Epidermal melanocyte (primary cell): Measurements from ENCODE around the gene HDAC11.
A peak's percentile ranks its signal among the peaks of the same experiment; 100 is the strongest.

Experiments
- DNase-seq: peaks from one replicate; pipeline ENCODE4 v3.0.0; 2011; ENCODE audit warnings: low spot score; ENCODE audit not compliant: insufficient read length

HDAC11 gene

DNA sequence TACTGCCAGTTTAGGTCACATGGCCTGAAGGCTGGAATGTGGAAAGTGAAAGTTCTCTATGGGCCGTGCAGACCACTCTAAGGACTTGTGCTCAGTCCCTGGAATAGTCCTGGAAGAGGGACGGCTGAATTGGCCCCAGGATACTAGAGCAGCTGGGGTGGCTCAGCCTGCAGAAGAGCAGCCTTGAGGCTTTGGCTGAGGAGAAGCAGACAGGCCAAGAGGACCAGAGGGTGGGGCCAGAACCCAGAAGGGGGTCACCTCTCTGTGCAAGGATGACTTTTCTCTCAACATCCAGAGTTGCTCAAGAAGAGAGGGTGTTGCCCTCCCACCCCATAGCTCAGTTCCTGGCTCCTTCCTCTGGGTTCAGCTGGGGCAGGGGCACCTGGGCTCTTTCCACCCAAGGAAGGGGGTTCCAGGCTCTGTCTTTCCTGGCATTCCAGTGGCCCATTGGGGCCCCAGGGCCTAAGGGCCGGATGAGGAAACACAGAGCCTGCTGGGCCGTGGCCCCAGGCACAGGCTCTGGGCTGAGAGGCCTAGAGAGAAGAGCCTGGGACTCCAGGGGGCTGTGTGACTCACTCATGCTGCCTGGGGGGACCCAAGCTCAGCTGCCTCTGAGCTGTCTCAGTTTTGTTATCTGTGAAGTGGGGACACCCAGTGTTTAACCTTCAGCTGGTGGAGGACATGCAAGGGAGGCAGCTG is 60.3 kb downstream of the HDAC11 start:
- no peak for DNase-seq

DNA sequence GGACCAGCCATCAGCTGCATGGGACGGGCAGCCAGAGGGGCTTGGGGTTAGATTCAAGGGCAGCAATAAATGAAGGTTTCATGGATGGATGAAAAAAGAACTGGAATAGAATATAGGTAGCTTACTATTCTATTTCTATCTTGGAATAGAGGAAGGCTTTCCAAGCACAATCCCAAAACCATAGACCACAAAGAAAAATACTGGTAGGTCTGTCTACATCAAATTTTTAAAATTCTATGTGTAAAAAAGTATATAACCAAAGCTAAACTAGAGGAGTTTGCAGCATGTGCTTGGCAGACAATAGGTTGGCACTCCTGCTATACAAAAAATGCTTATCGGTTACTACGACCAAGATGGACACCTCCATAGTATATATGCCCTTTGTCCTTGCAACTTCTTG is 61.6 kb downstream of the HDAC11 start:
- no peak for DNase-seq

DNA sequence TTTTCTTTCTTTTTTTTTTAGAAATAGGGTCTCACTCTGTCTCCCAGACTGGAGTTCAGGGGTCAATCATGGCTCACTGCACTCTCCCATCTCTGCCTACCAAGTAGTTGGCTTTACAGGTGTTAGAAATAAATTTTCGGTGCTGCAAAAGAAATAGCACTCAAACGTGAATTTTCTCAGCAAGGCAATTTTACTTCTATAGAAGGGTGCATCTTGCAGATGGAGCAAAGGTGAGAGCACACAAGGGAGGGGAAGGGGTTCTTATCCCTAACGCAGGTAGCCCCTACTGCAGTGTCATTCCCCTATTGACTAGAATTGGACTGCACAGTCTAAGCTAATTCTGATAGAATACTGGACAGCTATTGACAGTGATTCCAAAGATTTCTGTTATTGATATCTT is 62.0 kb downstream of the HDAC11 start:
- no peak for DNase-seq

DNA sequence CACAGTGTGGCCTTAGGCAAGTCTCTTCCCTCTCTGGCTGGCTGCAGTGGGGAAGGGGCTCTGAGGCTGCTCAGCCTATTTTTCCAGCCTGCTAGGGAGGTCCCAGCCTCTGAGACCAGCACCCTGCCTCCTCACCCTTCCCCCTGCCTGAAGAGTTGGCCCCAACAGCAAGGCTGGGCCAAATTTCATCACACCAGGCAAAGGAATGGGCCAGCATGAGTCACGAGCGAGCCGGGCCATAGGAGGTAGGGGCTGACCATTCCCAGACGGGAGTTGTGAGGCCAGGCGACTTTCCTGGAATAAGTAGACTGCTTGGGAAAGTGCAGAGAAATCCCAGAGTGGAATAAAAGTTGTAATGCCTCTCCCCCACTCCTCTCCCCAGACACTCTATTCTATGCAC is 63.1 kb downstream of the HDAC11 start:
- DNase-seq, result peak; percentile 66

DNA sequence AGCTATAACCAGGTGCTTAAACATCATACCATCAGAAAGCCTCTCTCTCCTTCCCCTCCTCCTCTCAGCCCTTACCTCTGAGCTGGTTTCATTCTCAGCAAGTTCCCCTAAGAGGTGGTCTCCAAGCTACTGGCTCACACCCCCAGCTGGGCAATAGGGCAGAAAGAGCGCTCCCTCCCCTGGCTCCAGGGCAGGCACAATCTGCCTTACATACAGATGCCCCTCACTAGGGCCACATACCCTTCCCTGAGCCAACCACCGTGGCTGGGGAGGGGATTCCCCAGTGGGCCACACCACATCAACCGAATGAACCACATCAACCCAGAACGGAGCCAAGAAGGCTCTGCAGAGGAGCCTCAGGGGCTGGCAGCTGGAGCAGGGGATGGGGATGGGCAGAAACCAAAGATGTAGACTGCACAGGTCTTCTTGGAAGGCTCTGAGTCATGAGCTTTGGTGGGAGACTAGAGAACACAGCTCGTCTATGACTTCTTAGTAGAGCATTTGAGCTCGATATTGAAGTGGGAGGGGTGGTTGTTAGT is 64.3 kb downstream of the HDAC11 start:
- no peak for DNase-seq

DNA sequence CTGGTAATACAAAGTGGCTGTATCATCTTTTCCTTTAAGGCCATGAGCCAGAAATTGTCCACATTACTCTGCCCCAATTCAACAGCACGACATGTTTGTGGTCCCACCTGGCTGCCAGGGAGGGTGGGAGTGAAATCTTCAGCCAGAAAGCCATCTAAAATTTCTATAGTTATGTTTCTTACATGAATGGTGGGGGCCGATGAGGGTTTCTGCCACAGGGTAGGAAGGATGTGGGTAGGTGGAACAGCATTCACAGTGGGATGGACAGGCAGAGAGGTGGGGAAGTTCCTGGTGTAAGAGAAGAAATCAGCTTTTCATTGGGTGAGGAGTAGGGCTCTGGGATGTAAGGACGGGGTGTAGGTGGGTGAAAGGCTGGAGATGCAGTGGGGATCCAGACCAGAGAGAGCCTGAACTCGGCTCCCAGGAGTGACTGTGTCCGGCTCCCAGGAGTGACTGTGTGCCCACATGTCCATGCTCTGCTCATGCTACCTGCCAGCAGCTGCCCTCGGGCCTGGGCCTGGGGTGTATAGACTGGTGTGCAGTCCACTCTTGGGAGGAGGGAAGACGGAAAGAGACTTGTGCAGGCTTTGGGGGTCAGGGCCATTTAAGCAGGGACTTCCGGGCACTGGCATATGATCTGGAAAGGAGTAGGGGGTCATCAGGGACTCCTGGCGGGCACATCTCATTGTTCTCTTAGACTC is 65.0 kb downstream of the HDAC11 start:
- DNase-seq, result no peak

DNA sequence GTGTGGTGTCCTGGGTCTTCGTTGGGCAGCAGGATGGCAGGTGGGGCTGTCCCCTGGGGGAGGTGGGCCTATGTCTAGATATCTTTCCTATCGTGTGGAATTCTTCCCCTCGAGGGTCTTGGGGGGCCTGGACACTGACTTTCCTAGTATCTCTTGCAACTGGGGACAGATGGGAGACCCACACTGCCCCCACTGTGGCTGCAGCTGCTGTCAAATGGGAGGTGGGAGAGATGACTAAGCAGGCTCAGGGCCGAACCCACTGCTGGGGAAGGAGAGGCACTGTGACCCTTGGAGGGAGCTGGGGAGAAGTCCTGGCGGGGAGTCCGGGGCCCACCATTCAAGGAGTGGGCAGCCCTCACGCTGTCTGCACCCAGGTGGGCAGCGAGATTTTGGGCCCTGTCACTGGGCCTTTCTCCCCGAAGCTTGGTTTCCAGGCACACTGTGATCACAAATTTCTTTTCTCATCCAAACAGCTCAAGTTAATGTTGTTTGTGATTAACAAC is 65.9 kb downstream of the HDAC11 start:
- no peak for DNase-seq

DNA sequence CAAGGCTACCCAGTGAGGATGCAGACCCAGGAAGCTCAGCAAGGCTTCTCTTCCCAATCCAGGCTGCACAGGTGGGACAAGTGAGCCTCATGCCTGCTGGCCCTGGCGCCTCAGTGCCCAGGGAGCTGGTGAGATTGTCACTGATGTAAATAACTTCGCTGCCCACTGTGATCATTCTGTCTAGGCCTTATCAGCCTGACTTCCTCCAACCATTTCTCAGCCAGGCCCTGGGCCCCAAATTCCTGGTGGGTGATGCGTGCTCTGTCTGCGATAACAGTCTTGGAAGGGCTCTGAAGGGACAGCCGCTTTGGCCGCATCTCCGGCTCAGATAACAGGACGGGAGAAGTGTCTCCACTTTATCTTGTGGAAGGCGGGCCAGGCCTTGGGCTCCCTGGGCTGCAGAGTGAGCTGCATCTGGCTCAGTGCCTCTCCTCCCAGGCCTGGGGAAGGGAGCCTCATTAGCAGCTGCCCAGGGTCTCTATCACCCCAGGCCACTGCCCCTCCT is 66.6 kb downstream of the HDAC11 start:
- DNase-seq, result no peak

DNA sequence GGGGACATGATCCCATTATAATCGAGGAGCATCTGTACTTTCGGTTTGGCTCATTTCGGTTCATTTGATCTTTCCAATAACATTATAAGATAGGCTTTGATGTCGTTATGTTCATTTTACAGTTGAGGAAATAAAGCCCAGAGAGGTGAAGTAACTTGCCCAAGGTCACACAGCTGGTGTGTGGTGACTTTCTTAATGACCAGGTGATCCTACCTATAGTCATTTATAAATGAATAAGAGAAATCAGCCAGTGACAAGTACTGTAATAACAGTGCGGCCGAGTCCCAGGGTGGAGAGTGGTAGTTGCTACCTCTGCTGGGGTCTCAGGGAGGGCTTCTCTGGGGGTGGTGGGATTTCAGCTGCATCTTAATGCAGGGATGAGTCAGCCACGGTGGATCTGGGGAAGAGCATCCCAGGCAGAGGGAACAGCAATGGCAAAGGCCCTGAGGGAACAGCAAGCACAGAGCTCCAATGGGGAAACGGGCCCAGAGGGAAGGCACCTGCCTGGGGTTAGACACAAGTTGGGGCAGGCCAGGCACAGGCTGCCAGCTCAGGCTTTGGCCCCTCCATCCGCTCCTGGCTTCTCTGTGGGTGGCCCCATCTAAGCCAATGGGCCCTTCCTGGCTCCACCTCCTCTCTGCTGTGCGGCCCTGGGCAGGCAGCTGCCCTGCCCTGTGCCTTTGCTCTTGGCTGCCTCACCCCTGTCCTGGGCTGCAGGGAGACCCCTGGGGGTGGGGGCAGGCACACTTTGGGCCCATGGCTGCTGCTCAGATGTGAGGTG is 67.7 kb downstream of the HDAC11 start:
- no peak for DNase-seq

DNA sequence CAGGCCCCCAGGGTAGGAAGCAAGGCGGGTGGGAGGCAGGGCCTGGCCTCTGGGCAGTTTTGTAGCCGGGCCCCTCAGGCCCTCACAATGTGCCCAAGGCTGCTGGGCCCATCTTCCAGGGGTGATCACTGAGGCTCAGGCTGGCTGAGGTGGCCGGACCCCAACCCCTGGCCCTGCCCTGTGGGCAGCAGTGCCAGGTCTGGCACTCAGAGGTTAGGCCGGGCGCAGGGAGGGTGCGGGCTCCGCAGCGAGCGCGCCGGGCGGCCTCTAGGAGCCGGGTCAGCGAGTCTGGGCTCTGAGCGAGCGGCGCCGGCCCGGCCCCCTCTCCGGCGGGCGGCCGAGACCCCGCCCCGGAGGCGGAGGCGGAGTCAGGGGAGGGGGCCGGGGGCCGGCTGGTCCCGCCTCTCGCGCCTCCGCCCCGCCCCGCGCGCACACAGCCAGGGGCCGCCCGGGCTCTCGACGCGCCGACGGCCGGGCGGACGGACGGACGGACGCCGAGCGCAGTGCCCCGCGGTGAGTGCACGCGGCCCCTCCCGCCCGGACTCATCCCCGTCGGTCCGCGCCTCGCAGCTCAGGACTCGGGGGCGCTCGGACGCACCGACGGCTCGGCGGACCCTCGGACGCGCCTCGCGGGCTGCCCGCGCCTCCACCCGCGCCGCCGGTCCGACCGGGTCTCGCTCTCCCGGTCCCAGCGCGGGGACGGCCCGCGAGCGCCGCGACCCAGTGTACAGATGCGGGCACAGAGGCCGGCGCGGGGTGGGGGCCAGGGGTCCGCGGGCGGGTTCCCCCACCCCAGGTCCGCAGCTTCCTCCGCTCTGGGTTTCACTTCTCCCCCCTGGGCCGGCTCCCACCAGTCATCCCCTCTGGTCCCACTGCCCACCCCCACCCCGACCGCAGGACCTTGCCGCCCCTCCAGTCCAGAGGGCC is 68.9 kb downstream of the HDAC11 start, which contains the start of gene FBLN2:
Gene FBLN2 (plus strand): TSS at position 430 of the 927 bp plus-strand sequence. CDS start 21,231 bp downstream, outside the sequence.
- peak; percentile 33 for DNase-seq

DNA sequence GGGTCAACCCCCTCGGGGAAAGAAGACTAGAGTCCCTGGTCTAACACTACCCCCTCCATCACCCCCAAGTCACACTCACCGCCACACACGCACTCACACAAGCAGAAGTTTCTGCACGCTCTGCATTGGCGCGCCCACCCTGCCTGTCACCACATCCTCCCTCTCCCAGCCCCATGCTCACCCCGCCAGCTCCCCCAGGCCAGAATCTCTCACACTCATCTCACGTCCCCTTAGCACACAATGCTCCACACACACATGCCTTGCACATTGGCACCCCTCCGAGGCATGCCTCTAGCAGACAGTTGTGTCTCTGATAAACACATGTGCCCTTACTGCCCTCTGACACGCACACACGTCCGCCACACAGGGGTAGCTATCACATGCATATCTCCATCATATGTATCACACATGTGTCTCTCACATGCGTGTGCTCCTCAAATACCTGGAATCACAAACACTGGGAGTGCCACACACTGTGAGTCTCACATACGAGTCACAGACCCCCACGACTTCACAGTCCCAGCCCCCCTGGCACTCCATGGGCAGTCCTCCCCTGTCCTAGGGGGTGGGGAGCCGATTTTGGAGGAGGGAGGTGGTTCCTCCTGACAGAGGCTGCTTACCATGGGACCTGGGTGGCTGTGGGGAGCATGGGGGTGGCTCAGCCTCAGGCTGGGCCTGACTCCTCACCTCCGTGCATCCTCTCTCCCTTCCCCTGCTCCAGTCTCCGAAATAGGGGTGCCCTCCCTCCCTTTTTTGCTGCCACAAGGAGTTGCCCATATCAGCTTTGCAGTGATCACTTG is 69.7 kb downstream of the HDAC11 start:
- no peak for DNase-seq

DNA sequence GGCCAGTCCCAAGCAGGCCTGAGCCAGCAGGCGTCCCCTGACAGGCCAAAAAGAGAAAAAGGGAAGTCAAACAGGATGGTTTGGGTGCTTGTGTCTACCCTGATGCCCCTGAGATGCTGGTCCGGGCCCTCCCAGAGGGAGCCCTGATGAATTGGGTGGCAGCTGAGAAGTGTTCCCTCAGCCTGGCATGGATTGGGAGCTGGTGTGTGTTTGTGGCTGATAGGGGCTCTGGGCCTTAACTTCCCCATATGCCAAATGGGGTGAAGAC is 70.3 kb downstream of the HDAC11 start:
- DNase-seq, result no peak

DNA sequence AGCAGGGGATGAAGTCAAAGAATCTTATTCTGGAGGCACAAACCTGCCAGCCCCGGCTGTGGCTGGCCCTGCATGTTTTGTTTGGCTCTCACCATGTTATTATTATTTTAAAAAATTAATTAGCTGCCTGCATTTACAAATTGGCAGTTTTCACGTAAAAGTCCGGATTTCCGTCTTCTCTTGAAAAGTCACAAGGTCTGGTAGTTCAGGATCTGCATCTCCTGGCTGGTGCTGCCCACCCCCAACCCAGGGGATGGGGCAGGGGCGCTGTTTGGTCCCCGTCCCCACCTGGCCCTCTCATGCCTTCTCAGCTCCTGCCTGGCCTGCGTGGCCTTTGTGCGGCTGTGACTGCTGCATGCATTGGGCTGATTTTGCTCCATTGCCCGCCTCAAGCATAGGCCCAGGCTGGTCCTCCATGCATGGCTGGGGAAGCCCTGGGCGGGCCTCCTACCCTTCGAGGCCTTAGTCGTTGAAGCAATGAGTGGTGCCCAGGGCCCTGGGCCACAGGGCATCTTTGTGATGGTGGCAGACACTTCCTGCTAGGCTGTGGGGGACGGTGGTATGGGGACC is 70.8 kb downstream of the HDAC11 start:
- DNase-seq, result no peak

DNA sequence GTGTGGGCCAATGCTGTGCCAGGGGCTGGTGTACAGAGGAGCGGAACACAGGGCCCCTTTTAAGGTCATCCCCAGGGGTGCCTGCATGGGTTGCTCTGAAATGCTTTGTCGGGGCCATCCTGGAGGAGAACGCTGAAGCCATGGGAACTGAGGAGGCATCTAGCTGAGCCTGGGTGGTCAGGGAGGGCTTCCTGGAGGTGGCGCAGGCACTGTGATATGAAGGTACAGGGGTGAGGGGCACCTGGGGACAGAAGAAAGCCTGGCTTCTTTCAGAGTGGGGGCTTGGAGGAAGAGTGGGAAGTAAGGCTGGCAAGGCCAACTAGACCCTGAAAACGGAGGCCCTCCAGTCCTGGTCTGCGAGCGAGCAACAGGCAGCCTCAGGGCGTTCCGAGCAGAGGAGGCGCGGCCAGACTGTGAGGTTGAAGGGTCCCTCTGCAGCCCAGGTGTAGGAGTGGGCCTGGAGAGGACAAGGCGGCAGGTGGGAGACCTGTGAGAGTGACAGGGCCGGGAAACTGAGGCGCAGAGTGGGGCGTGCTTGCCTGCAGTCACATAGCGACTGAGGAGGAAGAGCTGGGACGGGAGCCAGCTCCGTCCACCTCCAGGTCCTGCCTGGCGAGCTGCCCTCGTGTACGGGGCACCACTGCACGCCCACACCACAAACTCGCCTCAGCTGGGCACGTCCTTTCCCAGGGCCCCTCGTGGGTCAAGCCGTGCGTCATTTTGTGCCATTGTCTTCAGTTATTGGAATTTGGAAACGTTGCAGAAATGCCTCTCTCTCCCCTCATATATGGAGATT is 72.9 kb downstream of the HDAC11 start:
- no peak for DNase-seq

DNA sequence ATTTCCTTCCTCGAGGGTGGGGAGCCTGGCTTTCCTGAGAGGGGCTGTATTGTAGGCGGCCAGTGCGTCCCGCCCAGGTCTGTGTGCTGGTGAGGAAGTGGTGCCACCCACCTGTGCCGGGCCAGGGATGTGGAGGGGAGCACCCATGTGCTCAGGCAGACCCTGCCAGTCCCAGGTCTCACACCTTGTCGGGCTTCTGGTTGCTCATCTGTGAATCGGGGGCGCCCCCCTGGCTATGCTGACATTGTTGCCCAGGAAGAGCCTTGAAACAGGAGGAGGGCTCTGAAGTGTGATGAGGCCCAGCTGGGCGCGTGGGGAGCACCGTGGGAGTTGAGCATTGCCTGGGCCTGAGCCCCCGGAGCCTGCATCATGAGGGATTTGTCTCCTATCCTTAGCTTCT is 73.6 kb downstream of the HDAC11 start:
- no peak for DNase-seq

DNA sequence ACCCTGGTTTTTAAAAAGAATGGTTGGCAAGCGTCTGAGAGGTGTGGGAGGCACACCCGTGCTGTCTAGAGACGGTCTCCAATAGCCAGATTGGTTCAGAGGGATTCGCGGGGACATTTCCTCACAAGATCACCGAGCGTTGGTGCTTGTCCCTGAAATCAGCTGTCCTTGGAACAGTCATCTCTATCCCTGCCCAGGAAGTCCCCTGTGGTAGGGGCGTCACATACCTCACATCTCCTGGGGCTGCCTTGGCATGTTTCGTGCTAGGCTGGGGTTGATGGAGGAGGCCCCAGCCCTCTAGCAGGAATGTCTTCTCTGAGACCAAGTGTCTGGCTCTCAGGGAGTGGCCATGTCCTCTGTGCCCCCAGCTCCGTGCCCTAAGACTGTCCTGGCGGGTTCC is 75.6 kb downstream of the HDAC11 start:
- no peak for DNase-seq
